ENCODE data around the gene TMEM247. TPM values are rescaled to one million over a fixed set of nuclear protein-coding genes. Genes with fewer than 3 reads are reported as not detected.
"Not testable (repeated sequence)": the region's sequence is repeated elsewhere in the genome, so short reads cannot be mapped to it uniquely, and the experiment has no call there.

TMEM247 gene
- total RNA-seq, 1 donor from 2014 or later, result not detected

DNA sequence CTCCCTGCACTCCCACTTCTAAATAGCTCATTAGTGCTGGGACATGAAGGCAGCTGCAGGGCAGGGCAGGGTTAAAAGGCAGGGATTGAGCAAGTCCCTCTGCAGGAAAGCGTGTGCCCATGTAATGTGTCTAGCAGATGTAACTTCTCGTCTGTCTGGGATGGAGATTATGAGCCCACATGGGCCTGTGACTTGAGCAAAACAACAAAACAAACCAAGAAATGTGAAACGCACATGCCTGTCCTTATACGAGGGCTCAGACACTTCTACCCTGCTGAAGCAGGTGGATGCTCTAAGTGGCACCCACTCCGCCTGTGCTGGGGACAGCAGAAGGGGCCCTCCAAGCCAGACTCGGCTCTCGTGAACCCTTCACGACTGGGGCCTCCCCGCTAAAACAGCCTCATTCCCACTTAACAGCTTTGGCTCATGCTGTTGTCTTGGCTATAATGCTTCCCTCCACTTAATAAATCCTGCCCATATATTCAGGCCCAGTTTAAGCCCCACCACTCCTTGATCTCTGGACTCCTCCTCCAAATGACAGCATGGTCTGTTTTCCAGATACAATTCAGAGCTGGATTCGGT is 40.9 kb downstream of the TMEM247 start:
- no peak for DNase-seq
- H3K27ac Mint-ChIP-seq, result no peak overlapping the region
- H3K27me3 Mint-ChIP-seq, result peaks cover 5% of the 10 kb centered on the region
- H3K36me3 Mint-ChIP-seq (ENCODE audit: low read depth), result no peaks in the 10 kb centered on the region
- intact Hi-C loops (cut with micrococcal nuclease), result no loop called here
- H3K9me3 Mint-ChIP-seq, result peaks cover 5% of the 10 kb centered on the region
- no peak overlapping the region for H3K4me3 Mint-ChIP-seq
- H3K4me1 Mint-ChIP-seq, result peaks cover 2% of the 10 kb centered on the region

DNA sequence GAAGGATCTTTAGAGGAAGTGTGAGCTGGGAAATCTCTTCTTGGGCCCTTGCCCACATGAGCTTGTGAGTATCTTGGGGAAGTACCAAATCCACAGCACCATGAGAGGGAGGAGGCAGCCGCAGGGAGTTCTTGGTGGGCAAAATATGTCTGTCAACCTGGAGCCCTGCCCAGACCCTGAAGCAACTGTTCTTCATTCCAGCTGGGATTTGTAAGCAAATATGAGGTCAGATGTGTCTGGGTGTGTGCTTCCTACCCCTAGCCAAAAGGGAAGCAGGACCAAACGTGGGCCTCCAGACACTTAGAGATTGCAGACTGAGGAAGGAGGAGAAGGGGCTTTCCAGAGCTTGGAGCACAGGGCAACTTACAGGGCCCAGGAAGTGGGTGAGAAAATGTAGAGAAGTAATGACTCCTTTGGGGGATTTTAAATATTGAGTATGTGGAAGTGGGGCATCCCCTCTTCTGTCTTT is 41.9 kb downstream of the TMEM247 start:
- Mint-ChIP-seq H3K27me3 (peaks cover 5% of the 10 kb centered on the region), H3K4me3 (no peak overlapping the region), H3K36me3 (ENCODE audit: low read depth) (no peaks in the 10 kb centered on the region), H3K9me3 (no peaks in the 10 kb centered on the region), H3K4me1 (peaks cover 2% of the 10 kb centered on the region), H3K27ac (no peak overlapping the region)
- intact Hi-C loops (cut with micrococcal nuclease), result no loop called here
- no peak for DNase-seq

DNA sequence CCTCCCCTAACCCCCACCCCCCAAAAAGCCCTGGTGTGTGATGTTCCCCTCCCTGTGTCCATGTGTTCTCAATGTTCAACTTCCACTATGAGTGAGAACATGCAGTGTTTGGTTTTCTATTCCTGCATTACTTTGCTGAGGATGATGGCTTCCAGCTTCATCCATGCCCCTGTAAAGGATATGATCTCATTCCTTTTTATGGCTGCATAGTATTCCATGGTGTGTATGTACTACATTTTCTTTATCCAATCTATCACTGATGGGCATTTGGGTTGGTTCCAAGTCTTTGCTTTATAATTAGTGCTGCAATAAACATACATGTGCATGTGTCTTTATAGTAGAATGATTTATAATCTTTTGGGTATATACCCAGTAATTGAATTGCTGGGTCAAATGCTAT is 43.0 kb downstream of the TMEM247 start:
- H3K36me3 Mint-ChIP-seq (ENCODE audit: low read depth); H3K4me3 Mint-ChIP-seq; H3K4me1 Mint-ChIP-seq; DNase-seq; H3K27ac Mint-ChIP-seq; H3K27me3 Mint-ChIP-seq; H3K9me3 Mint-ChIP-seq; intact Hi-C loops (cut with micrococcal nuclease): not testable (repeated sequence)

DNA sequence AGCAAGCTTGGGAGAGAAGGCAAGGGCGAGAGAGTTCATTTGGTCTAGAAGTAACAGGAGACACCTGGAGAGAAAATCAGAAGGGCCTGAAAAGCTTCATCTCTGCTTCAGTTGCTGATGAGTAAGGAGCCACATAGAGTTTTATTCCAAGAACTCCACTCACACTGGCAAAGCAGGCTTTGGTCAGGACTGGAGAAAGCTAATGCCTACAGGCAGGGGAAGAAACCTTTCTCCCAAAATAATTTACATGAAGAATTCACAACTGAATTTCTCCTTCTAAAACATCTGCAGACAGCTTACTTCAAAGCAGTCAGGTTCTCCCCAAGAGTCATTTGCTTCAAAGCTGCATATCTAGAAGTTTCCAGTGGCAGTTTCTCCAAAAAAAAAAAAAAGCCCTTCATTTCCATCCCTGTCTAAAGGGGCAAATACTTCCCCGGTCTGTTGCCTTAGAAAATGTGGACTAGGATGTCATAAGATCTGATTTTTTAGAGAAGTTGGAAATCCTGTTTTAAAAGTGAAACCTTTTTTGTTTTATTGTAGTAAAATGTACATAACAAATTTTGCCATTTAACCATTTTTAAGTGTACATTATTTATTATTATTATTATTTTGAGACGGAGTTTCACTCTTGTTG is 46.3 kb downstream of the TMEM247 start:
- H3K27ac Mint-ChIP-seq, result no peak overlapping the region
- peaks cover 2% of the 10 kb centered on the region for H3K4me1 Mint-ChIP-seq
- peaks cover 5% of the 10 kb centered on the region for H3K27me3 Mint-ChIP-seq
- no peaks in the 10 kb centered on the region for H3K36me3 Mint-ChIP-seq (ENCODE audit: low read depth)
- H3K4me3 Mint-ChIP-seq, result no peak overlapping the region
- H3K9me3 Mint-ChIP-seq, result no peaks in the 10 kb centered on the region
- no peak for DNase-seq
- intact Hi-C loops (cut with micrococcal nuclease), result no loop called here

DNA sequence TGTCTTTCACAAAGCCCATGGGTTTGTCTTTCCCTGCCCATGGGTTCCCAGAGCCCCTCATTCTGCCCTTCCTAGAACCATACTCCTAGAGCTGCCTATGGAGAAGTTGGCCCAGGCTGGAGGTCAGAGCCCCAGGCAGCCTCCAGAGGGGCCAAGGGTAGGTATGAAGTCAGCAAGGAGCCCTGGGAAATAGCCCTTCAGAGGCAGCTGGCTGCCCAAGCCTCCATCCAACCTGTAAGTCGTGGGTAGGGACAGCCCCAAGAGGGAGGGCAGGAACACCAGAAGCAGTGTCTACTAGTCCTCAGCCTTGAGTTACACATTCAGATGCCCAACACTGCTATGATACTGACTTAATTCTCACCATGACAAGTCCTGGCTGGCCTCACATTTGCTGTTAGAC is 49.5 kb downstream of the TMEM247 start:
- Mint-ChIP-seq H3K36me3 (ENCODE audit: low read depth) (no peaks in the 10 kb centered on the region), H3K9me3 (no peaks in the 10 kb centered on the region), H3K27me3 (peaks cover 3% of the 10 kb centered on the region), H3K4me3 (no peak overlapping the region), H3K27ac (no peak overlapping the region), H3K4me1 (no peaks in the 10 kb centered on the region)
- intact Hi-C loops (cut with micrococcal nuclease), result no loop called here
- no peak for DNase-seq

DNA sequence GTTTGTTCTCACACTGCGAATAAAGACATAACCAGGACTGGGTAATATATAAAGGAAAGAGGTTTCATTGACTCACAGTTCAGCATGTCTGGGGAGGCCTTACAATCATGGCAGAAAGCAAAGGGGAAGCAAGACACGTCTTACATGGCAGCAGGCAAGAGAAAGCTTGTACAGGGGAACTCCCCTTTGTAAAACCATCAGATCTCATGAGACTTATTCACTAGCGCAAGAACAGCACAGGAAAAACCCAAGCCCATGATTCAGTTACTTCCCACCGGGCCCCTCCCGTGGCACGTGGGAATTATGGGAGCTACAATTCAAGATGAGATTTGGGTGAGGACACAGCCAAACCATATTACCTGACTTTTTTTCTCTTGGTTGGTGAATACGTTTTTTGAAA is 51.3 kb downstream of the TMEM247 start:
- DNase-seq, result no peak
- intact Hi-C loops (cut with micrococcal nuclease), result no loop called here
- Mint-ChIP-seq H3K36me3 (ENCODE audit: low read depth) (peaks cover 3% of the 10 kb centered on the region), H3K27me3 (no peaks in the 10 kb centered on the region), H3K4me3 (no peak overlapping the region), H3K4me1 (peaks cover 12% of the 10 kb centered on the region), H3K27ac (no peak overlapping the region), H3K9me3 (no peaks in the 10 kb centered on the region)

DNA sequence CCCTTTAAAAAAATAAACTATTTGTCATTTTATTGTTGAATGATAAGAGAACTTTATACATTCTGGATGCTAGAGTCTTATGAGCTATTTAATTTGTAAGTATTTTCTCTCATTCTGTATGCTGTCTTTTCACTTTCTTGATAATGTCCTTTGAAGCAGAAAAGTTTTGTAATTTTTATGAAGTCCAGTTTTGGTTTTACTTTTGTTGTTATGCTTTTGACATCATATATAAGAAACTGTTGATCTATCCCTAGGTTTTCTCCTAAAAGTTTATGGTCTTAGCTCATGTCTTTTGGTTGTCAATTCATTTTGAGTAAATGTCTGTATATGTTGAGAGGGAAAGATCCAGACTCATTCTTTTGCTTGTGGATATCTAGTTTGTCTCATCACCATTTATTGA is 52.5 kb downstream of the TMEM247 start:
- Mint-ChIP-seq H3K27me3 (no peaks in the 10 kb centered on the region), H3K4me3 (no peak overlapping the region), H3K36me3 (ENCODE audit: low read depth) (peaks cover 3% of the 10 kb centered on the region), H3K4me1 (peaks cover 13% of the 10 kb centered on the region), H3K9me3 (no peaks in the 10 kb centered on the region), H3K27ac (no peak overlapping the region)
- intact Hi-C loops (cut with micrococcal nuclease), result no loop called here
- DNase-seq, result no peak

Other genes starting within 250 kb of the TMEM247 start
- gene EPAS1, start 182.2 kb upstream of the TMEM247 start, total RNA-seq, result 16.2 and 19.4 TPM in 2 replicates
- 10.6 and 12.6 TPM in 2 replicates for gene RHOQ, start 62.9 kb downstream of the TMEM247 start, total RNA-seq
- gene ATP6V1E2, start 63.0 kb downstream of the TMEM247 start, total RNA-seq, result 5.3 and 6.1 TPM in 2 replicates
- gene PIGF, start 137.5 kb downstream of the TMEM247 start, total RNA-seq, result 26.7 and 27.1 TPM in 2 replicates
- 10.6 and 11.8 TPM in 2 replicates for gene CRIPT, start 137.7 kb downstream of the TMEM247 start, total RNA-seq
- gene SOCS5, start 219.7 kb downstream of the TMEM247 start, total RNA-seq, result 6.4 and 6.6 TPM in 2 replicates

Measured in activated CD4-positive, alpha-beta T cell treated with anti-CD3 and anti-CD28 coated beads, Interleukin-2, amount 10 ng/mL, durations not matched to agents 24 days and 14 days (primary cell).